Mononuclear cell (primary cell): ENCODE data around the gene STAC. TPM values are rescaled to one million over a fixed set of nuclear protein-coding genes. Genes with fewer than 3 reads are reported as not detected.

Experiments used
- H3K27me3 ChIP-seq: 2 replicates; pipeline ENCODE4 v1.6.0; 2011; ENCODE audit warnings: low read length, control low read depth; ENCODE audit not compliant: insufficient read depth
- H3K4me1 ChIP-seq: 2 replicates; pipeline ENCODE4 v1.5.1; 2011; ENCODE audit warnings: mild to moderate bottlenecking, low read length, control low read depth; ENCODE audit not compliant: insufficient read depth
- H3K4me3 ChIP-seq: 2 replicates; pipeline ENCODE4 v1.5.1; 2011; ENCODE audit warnings: mild to moderate bottlenecking, low read length, moderate library complexity
- H3K9me3 ChIP-seq: 2 replicates; pipeline ENCODE4 v1.5.1; 2011; ENCODE audit warnings: low read depth, mild to moderate bottlenecking, control low read depth, low read length
- total RNA-seq: library from RNA; depleted of rRNA; stranded (reverse); fragments of >200 nt; gene quantifications from one replicate; pipeline ENCODE4 v1.2.3, GENCODE V29; 2012

The STAC gene
- total RNA-seq, 1 donor, result under 0.01 TPM

GRCh38 chr3:36505393-36505792, 125.1 kb downstream of the STAC start:
- Histone ChIP-seq H3K9me3 (no peaks in the 10 kb centered on the region), H3K27me3 (no peaks in the 10 kb centered on the region)

GRCh38 chr3:36511791-36512486, 131.6 kb downstream of the STAC start:
- Histone ChIP-seq H3K4me1 (no peaks in the 10 kb centered on the region), H3K9me3 (no peaks in the 10 kb centered on the region), H3K27me3 (no peaks in the 10 kb centered on the region), H3K4me3 (no peak overlapping the region)

More at GRCh38 chr3:36505393-36505792, 125.1 kb downstream of the STAC start:
- no peak overlapping the region for H3K4me3 ChIP-seq
- no peaks in the 10 kb centered on the region for H3K4me1 ChIP-seq

GRCh38 chr3:36512555-36512954, 132.3 kb downstream of the STAC start:
- no peaks in the 10 kb centered on the region for H3K27me3 ChIP-seq
- H3K4me3 ChIP-seq, result no peak overlapping the region
- H3K9me3 ChIP-seq, result no peaks in the 10 kb centered on the region
- no peaks in the 10 kb centered on the region for H3K4me1 ChIP-seq

- Histone ChIP-seq H3K4me3 (no peak overlapping the region), H3K27me3 (no peaks in the 10 kb centered on the region), H3K9me3 (no peaks in the 10 kb centered on the region), H3K4me1 (no peaks in the 10 kb centered on the region)
Measured at GRCh38 chr3:36514171-36514570, 133.9 kb downstream of the STAC start.

- no peaks in the 10 kb centered on the region for H3K4me1 ChIP-seq
- no peaks in the 10 kb centered on the region for H3K9me3 ChIP-seq
- no peaks in the 10 kb centered on the region for H3K27me3 ChIP-seq
- H3K4me3 ChIP-seq, result no peak overlapping the region
Measured at GRCh38 chr3:36519682-36520081, 139.4 kb downstream of the STAC start.

- Histone ChIP-seq H3K27me3 (no peaks in the 10 kb centered on the region), H3K4me1 (no peaks in the 10 kb centered on the region), H3K4me3 (no peak overlapping the region), H3K9me3 (no peaks in the 10 kb centered on the region)
Measured at GRCh38 chr3:36520241-36521006, 140.1 kb downstream of the STAC start.

- H3K4me3 ChIP-seq, result no peak overlapping the region
- no peaks in the 10 kb centered on the region for H3K9me3 ChIP-seq
- H3K27me3 ChIP-seq, result no peaks in the 10 kb centered on the region
- no peaks in the 10 kb centered on the region for H3K4me1 ChIP-seq
Measured at GRCh38 chr3:36521007-36521379, 140.7 kb downstream of the STAC start.

- no peaks in the 10 kb centered on the region for H3K4me1 ChIP-seq
- no peaks in the 10 kb centered on the region for H3K27me3 ChIP-seq
- no peak overlapping the region for H3K4me3 ChIP-seq
- no peaks in the 10 kb centered on the region for H3K9me3 ChIP-seq
Measured at GRCh38 chr3:36524560-36524959, 144.3 kb downstream of the STAC start.

- H3K4me1 ChIP-seq, result no peaks in the 10 kb centered on the region
Measured at GRCh38 chr3:36525115-36525801, 145.0 kb downstream of the STAC start.

GRCh38 chr3:36538136-36538749, 157.9 kb downstream of the STAC start:
- no peaks in the 10 kb centered on the region for H3K4me1 ChIP-seq
- H3K9me3 ChIP-seq, result no peaks in the 10 kb centered on the region
- H3K27me3 ChIP-seq, result no peaks in the 10 kb centered on the region
- H3K4me3 ChIP-seq, result no peak overlapping the region

More at GRCh38 chr3:36525115-36525801, 145.0 kb downstream of the STAC start:
- Histone ChIP-seq H3K27me3 (no peaks in the 10 kb centered on the region), H3K4me3 (no peak overlapping the region), H3K9me3 (no peaks in the 10 kb centered on the region)

- H3K9me3 ChIP-seq, result no peaks in the 10 kb centered on the region
- no peaks in the 10 kb centered on the region for H3K27me3 ChIP-seq
- no peak overlapping the region for H3K4me3 ChIP-seq
- no peaks in the 10 kb centered on the region for H3K4me1 ChIP-seq
Measured at GRCh38 chr3:36540888-36541518, 160.7 kb downstream of the STAC start.

GRCh38 chr3:36542186-36542585, 161.9 kb downstream of the STAC start:
- no peak overlapping the region for H3K4me3 ChIP-seq
- H3K9me3 ChIP-seq, result no peaks in the 10 kb centered on the region
- H3K4me1 ChIP-seq, result no peaks in the 10 kb centered on the region
- no peaks in the 10 kb centered on the region for H3K27me3 ChIP-seq

- H3K4me1 ChIP-seq, result no peaks in the 10 kb centered on the region
- H3K4me3 ChIP-seq, result no peak overlapping the region
- no peaks in the 10 kb centered on the region for H3K9me3 ChIP-seq
- H3K27me3 ChIP-seq, result no peaks in the 10 kb centered on the region
Measured at GRCh38 chr3:36543276-36543997, 163.1 kb downstream of the STAC start.

- Histone ChIP-seq H3K4me3 (no peak overlapping the region), H3K9me3 (no peaks in the 10 kb centered on the region), H3K4me1 (no peaks in the 10 kb centered on the region), H3K27me3 (no peaks in the 10 kb centered on the region)
Measured at GRCh38 chr3:36546226-36546625, 165.9 kb downstream of the STAC start.
